Esophagus squamous epithelium (tissue), 4 donors: Measurements from ENCODE around the gene LEO1.

Experiments used
- CTCF ChIP-seq, 6 experiments: fragments of 450-650 bp in 4 of 6; fragments of 200-600 bp in 2 of 6; sonication (generic) in 2 of 6; IDR thresholded peaks; one replicate each; pipeline ENCODE4 v1.5.1; 2016 to 2019; ENCODE audit warnings: antibody characterized with exemption in 6 of 6, mild to moderate bottlenecking in 4 of 6, moderate library complexity in 4 of 6
- POLR2A ChIP-seq, 4 donors: fragments of 450-650 bp; IDR thresholded peaks; one replicate each; pipeline ENCODE4 v1.6.1; 2017; ENCODE audit warnings: antibody characterized with exemption in 4 of 4, mild to moderate bottlenecking in 4 of 4, moderate library complexity in 3 of 4

GRCh38 chr15:51970132-51970817 lies 1.3 kb downstream of the LEO1 start:
- no peak for TF ChIP-seq CTCF (IDR thresholded peaks at IDR 0.05)
- TF ChIP-seq POLR2A (IDR thresholded peaks at IDR 0.05): no peak
